IPS-NIHi11 (cell line): ENCODE measurements around the gene GSK3B.

ENCODE experiments used
- DNase-seq: peaks from one replicate; pipeline ENCODE4 v3.0.0; 2012; ENCODE audit warnings: mixed read lengths, low spot score

Gene GSK3B

DNA sequence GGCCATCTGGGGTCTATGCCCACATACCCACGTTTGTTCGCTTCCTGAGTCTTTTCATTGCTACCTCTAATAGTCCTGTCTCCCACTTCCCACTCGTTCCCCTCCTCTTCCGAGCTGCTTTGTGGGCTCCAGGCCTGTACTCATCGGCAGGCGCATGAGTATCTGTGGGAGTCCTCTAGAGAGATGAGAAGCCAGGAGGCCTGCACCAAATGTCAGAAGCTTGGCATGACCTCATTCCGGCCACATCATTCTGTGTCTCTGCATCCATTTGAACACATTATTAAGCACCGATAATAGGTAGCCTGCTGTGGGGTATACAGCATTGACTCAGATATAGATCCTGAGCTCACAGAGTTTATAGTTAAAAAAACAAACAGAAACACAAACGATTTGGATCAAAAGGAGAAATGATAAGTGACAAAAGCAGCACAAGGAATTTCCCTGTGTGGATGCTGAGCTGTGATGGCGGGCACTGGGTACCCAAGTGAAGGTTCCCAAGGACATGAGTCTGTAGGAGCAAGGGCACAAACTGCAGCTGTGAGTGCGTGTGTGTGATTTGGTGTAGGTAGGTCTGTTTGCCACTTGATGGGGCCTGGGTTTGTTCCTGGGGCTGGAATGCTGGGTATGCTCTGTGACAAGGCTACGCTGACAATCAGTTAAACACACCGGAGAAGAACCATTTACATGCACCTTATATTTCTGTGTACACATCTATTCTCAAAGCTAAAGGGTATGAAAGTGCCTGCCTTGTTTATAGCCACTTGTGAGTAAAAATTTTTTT, 276.5 kb downstream of the GSK3B start:
- no peak for DNase-seq

DNA sequence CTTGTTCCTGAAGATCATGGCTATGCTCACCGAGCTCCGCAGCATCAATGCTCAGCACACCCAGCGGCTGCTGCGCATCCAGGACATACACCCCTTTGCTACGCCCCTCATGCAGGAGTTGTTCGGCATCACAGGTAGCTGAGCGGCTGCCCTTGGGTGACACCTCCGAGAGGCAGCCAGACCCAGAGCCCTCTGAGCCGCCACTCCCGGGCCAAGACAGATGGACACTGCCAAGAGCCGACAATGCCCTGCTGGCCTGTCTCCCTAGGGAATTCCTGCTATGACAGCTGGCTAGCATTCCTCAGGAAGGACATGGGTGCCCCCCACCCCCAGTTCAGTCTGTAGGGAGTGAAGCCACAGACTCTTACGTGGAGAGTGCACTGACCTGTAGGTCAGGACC, 277.2 kb downstream of the GSK3B start:
- DNase-seq, result no peak

GRCh38 chr3:119815716-119816115, 278.5 kb downstream of the GSK3B start:
- DNase-seq, result no peak

GRCh38 chr3:119812491-119813058, 281.7 kb downstream of the GSK3B start:
- DNase-seq, result no peak

GRCh38 chr3:119810018-119810435, 284.2 kb downstream of the GSK3B start:
- DNase-seq, result peak; percentile 58

- peak; percentile 43 for DNase-seq
Observed at GRCh38 chr3:119809249-119810017, 284.8 kb downstream of the GSK3B start.

- DNase-seq, result no peak
Observed at GRCh38 chr3:119808843-119809242, 285.4 kb downstream of the GSK3B start.

DNA sequence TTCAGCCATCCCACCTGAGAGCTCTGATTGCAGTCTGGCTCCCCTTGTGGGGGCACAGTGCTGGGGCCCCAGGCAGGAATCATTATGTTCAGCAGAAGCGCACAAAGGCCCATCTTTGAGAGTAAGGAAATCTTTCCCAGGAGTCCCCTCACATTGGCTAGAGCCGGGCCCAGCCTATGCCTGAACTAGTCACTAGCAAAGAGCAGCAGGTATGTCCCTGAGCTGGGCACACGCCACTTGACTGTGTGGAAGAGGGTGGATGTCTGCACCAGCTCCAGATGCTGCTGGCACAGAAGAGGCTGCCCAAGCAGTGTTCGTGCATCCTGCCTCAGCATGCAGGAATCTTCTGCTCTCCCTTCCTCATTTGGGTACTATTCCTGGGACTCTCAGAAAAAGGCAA, 286.0 kb downstream of the GSK3B start:
- DNase-seq, result no peak

- no peak for DNase-seq
Observed at GRCh38 chr3:119800844-119801243, 293.4 kb downstream of the GSK3B start.

- DNase-seq, result no peak
Observed at GRCh38 chr3:119796785-119797184, 297.5 kb downstream of the GSK3B start.

DNA sequence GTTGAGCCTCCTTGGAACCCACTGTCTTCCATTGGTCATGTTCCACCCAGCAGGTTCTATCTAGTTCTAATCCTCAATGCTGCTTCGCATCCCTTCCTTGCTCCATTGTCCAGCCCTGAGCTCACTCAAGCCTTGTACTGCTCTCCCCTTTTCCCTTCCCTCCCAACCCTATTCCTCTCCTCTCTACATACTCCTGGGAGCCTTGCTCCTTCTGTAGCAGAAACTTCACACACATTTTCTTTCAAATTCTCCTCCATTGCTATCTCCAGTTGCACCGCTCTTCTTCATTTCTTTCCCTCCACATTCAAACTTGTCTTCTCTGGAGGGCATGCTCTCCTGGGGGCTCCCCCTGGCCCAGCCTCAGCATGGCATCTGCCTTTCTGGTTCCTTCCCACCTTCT, 297.9 kb downstream of the GSK3B start:
- DNase-seq, result no peak

- DNase-seq, result no peak
Observed at GRCh38 chr3:119795849-119796248, 298.4 kb downstream of the GSK3B start.

DNA sequence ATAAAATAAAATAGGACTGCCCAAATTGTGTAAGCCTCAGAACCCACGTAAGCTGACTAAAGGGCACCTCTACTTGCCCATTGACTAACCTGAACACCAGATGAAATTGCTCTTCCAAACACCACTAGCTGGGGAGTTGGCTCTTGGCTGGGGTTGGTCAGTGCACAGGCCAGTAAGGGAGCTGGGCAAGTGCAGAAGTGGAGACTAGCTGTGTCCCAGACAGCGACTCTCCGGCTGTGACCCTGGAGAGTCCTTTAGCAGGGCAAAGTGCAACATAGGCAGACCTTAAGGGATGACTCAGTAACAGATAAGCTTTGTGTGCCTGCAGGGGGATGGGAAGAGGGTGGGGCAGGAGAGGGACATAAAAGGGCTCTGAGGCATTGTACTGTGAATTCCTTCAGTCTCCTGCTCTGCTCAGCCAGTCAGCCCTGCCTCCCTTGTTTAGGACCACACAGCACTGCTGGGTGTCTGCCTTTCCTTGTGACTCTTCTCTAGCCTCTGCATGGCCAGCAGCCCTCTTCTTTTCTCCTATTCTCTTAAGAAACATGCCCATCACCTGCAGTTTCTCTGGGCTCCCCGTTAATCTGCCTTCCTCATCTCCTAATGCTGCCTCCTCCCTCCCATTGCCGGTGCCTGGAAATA, 299.2 kb downstream of the GSK3B start:
- DNase-seq, result peak; percentile 70

DNA sequence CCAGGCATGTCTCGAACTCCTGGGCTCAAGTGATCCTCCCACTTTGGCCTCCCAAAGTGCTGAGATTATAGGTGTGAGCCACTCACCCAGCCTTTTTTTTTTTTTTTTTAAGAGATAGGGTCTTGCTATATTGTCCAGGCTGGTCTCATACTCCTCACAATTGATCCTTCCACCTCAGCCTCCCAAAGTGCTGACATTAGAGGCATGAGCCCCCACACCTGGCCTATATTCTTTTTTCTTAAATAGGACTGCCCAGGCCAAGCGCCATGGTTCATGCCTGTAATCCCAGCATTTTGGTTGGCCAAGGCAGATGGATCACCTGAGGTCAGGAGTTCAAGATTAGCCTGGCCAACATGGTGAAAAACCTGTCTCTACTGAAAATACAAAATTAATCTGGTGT, 299.8 kb downstream of the GSK3B start:
- no peak for DNase-seq

DNA sequence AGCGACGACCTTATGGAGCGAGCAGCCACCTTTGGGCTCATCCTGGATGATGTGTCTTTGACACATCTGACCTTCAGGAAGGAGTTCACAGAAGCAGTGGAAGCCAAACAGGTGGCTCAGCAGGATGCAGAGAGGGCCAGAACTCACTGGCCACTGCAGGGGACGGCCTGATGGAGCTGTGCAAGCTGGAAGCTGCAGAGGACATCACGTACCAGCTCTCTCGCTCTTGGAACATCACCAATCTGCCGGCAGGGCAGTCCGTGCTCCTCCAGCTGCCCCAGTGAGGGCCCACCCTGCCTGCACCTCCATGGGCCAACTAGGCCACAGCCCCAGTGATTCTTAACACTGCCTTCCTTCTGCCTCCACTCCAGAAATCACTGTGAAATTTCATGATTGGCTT, 302.0 kb downstream of the GSK3B start:
- no peak for DNase-seq

DNA sequence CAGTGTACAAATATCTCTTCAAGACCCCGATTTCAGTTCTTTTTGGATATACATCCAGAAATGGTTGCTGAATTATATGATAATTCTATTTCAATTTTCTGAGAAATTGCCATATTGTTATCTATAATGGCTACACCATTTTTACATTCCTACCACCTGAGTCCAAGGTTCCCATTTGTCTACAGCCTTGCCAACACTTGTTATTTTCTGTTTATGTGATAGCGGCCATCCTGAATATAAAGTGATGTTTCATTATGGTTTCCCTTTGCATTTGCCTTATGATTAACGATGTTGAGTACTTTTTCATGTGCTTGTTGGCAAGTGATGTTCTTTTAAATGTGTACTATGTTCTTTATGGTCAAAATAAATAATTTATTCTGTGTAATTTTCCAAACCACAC, 303.9 kb downstream of the GSK3B start:
- no peak for DNase-seq

DNA sequence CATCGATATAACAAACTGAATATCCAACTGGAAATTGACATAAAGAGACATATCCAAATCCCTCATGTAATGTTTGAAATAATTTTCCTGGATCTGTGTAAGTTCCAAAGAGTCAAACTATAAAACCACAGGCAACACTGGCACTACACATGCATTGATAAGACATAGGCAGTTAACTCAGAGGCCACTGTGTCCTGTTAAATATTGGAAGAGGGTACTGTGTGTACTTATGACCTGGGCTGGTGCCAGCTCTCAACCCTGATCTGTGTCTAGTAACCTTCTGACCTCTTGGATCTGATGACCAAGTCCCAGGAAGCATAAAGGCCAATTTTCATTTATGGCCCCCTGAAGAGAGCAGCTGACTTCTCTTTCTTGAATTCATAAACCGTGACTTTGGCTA, 307.8 kb downstream of the GSK3B start:
- DNase-seq, result no peak

DNA sequence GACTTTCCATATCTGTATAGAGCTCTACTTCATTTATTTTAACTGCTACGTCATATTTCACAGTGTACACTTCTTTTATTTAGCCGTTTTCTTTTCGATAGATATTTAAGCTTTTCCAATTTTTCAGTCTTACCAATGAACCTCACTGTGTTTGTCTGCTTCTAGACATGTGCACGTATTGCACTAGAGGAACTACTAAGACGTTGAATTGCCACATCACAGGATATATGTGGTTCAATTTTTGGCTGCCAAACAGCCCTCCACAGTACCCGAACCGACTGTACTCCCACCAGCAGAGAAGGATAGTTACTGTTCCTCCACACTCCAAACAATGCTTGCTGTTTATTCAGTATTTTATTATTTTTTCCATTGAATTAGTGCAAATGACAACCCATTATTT, 310.4 kb downstream of the GSK3B start:
- no peak for DNase-seq

DNA sequence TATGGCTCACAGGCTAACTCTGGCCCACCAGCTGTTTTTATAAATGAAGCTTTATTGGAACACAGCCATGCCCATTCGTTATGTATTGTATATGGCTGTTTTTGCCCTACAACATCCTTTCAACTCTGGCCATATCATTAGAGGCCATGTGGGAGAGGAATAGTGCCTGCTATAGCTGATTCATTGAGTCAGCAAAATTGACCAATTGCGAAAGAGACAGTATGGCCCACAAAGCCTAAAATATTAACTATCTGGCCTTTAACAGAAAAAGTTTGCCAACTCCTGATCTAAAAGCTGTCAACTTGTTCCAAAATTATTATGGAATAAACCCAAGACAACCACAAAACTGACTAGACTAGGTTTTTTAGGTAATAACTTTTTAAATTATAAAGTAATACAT, 311.0 kb downstream of the GSK3B start:
- DNase-seq, result no peak

DNA sequence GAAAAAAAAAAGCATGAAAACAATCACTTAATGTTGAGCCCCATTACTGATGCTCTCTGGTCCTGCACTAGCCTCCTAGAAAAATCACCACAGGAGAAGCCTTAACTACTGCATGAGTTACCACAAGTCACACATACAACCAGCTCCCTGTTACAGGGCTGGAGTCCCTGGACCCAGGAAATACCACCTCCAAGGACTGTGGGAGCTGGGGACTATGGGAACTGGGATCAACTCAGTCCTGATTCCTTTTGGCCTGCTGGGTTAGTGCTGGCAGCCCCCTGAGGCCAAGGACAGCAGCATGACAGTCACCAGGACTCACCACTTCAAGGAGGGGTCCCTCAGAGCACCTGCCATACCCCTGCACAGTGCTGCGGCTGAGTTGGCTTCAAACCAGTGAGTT, 311.8 kb downstream of the GSK3B start:
- DNase-seq, result no peak

DNA sequence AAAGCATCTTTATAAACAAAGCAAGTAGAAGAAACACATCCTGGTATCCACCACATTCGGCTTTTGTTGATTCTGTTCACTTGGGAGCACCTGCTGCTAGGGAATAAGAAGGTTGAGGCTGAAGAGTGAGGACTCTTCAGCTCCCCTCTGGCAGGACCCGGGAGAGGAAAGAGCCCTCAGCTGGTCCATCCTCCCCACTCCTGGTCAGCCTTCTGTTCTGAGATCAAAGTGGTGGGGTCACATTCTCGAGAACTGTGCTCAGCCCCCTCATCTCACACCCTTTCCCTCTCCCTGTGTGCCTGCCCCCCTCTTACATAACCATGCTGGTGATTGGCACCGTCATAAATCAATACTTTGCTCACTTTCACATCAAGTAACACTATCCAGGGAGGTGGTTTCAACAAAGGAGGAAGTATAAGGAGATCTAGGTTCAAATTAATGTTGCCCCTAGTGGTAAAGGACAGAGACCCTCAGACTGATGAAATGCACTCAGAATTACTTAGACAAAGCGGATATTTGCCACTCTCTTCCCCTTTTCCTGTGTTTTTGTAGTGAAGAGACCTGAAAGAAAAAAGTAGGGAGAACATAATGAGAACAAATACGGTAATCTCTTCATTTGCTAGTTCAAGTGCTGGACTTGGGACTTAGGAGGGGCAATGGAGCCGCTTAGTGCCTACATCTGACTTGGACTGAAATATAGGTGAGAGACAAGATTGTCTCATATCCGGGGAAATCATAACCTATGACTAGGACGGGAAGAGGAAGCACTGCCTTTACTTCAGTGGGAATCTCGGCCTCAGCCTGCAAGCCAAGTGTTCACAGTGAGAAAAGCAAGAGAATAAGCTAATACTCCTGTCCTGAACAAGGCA, 312.7 kb downstream of the GSK3B start, which contains the start of gene NR1I2:
TSS of gene NR1I2 (plus strand) at position 772 of the 869 bp plus-strand sequence.
- no peak for DNase-seq
